Islet of Langerhans (tissue), 1 donor: Measurements from ENCODE around the gene LIMA1.
A peak's percentile ranks its signal among the peaks of the same experiment; 100 is the strongest.
"Not testable (repeated sequence)": the region's sequence is repeated elsewhere in the genome, so short reads cannot be mapped to it uniquely, and the experiment has no call there.

Experiments used
- FAIRE-seq: peaks from one replicate; lab custom pipeline; 2011; peaks lifted over from hg19 to GRCh38; lab: Jason Lieb, UNC

LIMA1 gene

DNA sequence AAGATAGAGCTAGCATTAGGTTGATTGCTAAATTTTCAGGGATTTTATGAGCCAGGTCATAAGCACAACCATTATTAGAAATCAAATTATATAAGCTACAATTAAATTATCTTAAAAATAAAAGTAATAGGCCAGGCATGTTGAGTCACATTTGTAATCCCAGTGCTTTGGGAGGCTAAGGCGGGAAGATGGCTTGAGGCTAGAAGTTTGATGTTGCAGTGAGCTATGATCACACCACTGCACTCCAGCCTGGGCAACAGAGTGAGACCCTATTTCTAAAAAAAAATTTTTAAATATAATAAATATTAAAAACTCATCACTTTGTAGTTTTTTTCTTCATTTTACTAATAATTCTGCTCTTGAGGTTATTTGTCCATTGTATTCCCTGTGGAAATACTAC, 1.9 kb upstream of the LIMA1 start:
- no peak for FAIRE-seq

DNA sequence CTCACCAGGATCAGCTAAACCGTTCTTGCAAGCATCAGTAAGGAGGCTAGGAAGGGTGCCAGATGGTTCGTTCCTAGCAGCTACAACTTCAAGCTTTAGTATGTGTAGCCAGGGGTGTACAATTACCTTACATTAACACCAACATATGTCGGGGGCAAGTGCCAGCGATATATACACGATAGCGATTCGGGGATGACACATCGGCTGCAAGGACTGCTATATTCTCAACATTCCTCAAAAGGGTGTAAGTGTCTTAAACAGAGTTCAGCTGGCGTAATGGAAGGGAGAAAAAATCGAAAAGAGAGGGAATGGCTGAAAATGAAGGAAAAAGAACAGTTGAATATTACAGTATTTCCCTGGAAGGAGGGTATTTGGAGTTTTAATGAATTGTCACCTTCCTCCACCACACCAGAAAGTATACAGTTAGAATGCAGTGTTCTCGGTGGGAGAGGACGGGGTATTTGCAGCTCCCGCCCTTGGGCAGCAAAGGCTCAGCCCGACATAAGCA, 545 bp downstream of the LIMA1 start:
- no peak for FAIRE-seq

DNA sequence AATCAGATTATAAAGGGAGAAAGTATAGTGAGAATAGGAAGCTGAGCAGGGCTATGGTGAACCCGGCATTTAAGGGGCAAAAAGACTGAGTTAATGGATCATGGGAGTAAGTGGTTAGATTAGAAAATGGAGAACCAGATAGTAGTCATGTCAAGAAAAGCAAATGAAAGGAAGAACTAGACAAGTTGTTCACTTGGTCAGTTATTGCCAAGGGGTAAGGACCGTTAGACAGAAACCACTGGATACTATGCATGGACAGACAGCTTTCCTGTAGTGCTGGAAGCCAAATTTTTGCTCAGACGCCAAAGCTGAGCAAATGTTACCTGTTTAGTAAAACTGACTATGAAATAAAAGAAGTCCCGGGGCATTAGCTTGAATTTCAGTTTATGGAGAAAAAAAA, 3.8 kb downstream of the LIMA1 start:
- no peak for FAIRE-seq

DNA sequence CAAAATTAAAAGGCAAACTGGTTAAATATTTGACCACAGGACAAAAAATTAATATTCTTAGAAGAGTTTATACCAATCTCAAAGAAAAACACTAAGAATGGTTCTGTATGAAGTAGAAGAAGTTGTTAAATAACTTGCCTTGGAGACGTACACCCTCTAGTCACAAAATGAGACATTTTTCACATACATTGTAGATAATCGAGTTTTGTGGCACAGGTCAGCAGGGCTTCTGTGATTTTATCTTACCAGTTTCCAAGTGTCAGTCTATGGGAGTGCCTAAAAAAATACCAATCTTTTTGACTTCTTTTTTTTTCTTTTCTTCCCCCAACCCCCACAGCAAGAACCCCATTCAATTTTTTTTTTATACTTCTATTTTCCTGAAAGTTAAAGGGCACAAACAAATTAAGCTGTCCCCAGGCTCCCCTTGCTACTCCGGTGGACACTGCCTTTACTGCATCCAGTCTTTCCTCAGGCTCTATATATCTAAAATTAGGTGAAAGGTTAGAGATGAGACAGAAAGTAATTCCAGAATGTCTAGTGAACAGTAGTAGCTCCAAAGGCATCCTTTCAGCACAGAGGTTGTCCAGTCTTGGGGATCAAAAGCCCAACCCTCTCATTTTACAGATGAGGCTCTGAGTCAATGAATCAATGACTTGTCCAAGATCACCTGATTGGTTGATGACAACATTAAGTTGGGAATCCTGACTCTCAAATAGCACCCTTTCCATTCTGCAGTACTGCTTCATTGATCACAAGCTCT, 6.2 kb downstream of the LIMA1 start:
- no peak for FAIRE-seq

DNA sequence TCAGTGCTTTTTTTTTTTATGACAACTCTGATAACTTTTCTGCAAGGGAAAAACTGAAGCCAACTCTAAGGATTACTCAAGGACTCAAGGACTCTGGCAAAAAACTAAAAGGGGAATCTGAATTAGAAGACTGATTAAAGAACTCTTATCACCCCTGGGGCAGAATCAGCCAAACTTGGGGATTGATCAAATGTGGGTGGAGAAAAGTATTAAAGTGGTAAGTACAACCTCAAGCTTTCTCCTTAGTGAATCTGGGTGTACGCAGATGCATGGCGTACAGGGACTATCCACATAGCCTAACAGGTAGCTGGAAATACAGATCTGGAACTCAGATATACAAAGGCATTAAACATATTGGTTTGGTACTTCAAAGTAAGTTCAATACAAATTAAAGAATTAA, 7.3 kb downstream of the LIMA1 start:
- no peak for FAIRE-seq

DNA sequence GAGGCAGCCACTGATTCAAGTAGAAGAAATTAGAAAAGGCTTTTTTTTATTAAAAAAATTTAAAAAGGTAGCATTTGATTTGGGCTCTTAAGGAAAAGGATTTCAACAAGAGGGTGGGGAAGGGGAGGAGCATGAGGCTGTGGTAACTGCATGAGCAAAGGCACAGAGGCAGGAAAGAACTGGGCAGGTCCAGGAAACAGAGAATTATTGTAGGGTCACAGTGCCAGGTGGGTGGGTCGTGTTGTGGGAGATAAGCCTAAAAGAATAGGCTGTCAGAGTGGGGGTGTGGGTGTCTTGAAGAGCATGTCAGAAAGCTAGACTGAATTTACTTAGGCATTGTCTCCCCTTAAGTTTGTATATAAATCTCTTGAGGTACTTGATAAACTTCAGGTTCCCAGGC, 7.8 kb downstream of the LIMA1 start:
- no peak for FAIRE-seq

DNA sequence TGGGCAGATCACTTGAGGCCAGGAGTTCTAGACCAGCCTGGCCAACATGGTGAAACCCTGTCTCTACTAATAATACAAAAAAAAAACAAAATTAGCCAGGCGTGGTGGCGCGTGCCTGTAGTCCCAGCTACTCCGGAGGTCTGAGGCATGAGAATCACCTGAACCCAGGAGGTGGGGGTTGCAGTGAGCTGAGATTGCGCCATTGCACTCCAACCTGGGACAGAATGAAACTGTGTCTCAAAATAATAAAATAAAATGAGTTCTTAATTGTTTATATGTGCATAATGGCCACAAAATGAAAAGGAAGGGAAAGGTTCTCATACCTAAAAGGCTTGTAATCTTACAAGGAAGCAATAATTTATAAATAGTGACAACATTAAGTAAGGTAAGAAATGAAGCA, 8.2 kb downstream of the LIMA1 start:
- FAIRE-seq, result not testable (repeated sequence)

DNA sequence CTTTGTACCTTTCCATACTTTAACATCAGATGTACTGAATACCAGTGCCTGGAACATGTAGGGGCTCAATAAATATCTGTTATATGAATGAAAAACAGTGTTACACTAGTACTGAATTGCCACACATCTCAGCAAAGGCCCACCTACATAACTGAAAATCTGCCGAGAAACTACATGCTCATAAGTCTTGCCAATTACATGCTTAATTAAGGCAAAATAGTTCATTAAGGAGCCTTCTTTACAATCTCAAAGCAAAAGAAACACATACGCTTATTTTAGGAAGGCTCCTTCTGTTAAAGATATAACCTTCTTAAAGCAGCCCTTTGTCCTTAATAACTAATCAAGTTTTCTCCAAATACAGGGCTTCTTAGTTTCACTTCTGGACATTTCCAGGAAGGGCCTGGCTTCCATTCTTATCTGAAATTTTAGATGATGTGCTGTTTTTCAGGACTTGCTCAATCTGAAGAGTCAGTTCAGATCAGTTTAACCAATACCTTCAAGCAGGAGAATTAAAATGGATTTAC, 11.5 kb downstream of the LIMA1 start:
- FAIRE-seq, result no peak

DNA sequence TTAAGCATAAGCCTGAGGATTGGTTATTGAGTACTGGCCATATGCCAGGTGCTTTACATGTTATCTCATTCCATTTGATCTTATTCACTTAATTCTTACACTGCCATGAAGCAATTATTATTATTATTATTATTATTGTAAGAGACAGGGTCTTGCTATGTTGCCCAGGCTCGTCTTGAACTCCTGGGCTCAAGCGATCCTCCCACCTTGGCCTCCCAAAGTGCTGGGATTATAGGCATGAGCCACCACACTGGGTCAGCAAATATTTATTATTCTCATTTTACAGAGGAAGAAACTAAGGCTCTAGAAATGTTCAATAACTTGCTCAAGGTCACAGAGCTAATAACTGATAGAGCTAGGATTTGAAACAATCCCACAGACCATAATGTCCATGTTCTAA, 14.8 kb downstream of the LIMA1 start:
- no peak for FAIRE-seq

DNA sequence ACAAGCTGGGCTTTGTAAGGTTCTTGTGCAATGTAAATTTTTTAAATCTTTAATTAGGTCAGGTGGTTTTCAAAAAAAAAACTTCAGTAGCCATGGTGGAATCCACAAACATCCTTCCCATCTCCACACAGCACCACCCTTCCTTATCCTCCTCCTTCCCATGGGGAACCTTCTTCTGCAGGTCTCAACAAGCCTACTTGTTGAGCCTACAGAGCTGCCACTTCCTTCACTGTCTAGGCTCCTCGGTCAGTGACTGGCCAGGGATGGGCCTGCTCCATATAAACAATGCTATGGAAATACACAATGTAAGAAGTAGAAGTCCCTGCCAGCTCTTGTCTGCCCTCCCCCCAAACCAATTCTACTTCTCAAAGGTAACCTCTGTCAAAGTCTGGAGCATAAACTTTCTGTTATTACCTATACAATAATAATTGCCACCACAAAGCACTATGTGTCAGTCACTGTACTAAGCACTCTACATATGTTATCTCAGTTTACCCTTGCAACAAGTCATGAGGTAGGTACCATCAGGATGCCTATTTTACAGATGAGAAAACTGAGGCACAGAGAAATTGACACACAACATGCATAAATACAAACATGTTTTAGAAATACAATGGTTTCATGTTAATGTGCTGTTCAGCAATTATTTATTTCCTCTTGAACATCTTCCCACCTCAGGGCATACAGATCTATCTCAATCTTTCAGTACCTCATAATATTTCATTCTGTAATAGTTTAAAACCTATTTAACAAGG, 17.4 kb downstream of the LIMA1 start:
- no peak for FAIRE-seq

DNA sequence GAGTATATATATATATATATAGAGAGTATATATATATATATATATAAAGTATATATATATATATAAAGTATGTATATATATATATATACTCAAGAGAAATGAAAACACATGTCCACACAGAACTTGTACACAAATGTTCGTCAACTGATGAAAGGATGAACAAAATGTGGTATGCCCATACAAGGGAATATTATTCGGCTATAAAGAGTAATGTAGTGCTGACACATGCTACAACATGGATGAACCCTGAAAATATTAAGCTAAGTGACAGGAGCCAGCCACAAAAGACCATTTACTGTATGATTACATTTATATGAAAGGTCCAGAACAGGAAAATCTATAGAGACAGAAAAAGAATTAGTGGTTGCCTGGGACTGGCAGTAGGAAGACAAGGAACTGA, 19.5 kb downstream of the LIMA1 start:
- no peak for FAIRE-seq

DNA sequence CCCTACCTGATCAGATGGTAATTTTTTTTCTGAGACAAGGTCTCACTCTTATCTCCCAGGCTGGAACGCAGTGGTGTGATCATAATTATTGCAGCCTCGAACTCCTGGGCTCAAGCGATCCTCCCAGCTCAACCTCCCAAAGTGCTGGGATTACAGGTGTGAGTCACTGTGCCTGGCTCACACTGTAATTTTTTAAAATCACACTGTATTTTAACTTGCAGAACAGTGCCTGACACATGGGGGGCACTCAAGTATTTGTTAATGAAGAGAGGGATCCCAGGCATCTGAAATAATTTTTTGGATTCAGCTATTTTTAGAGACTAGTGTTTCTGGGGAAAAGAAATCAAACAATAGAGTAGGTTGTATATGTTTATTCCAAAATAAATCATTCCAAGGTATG, 21.7 kb downstream of the LIMA1 start:
- FAIRE-seq, result no peak

DNA sequence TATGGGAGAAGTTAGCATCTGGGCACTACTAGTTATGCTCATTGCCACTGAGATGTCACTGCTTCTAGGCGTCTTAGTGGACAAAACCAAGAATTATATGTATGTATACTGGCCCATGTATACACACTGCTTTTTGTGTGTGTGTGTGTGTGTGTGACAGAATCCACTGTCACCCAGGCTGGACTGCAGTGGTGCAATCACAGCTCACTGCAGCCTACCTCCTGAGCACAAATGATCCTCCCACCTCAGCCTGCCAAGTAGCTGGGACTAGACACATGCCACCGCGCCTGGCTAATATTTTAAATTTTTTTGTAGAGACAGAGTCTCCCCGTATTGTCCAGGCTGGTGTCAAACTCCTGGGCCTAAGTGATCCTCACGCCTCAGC, 25.2 kb downstream of the LIMA1 start:
- no peak for FAIRE-seq

DNA sequence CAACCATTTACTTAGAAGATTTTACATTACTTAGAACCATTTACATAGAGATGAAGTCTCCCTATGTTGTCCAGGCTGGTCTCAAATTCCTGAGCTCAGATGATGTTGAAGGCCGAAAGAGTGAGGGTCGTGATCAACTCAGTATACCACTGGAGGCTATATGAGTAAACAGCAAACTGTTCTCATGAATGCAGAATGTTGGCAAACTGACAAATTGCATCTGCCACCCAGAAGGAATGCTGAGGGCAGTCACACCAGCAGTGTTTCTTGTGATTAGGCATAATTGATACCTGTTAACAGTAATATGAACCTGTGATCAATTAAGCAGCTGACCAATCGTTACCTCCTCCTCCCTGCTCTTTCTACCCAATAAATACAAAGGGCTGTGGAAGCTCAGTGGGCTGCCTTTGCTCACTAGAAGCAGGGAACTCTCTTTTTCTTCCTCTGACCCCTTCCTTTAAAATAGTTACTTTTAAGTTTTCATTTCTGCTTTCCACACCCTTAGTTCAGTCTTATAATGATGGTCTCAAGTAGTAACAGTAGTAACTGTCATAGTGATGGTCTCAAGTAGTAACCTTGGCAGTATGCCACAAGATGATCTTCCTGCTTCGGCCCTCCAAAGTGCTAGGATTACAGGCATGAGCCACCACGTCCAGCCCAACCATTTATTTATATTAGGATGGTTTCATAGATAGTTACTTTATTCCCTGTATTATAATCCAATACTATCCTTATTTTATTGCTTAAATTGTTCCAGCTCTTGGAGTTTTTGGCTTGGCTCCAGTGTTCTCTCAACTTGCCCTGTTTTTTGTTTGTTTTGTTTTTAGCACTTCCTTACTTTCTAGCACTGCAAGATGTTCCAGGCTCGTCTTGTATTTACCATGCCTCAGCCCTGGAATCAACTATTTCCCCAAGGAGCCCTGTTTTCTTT, 25.8 kb downstream of the LIMA1 start:
- FAIRE-seq, result no peak

DNA sequence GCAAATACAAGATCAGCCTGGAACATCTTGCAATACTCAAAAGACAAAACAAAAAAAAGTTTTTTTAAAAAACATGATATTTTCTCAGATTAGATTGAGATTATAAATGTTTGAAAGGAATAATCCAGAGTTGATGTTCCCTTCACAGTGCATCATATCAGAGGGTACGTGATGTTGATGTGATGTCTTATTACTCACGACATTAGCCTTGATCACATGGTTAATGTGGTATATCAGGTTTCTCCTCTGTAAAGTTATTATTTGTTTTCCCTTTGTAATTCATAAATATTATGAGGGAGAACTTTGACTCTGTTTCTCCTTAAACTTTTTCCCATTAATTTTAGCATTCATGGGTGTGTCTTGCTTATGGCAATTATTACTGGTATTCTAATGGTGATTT, 26.6 kb downstream of the LIMA1 start:
- FAIRE-seq, result no peak

DNA sequence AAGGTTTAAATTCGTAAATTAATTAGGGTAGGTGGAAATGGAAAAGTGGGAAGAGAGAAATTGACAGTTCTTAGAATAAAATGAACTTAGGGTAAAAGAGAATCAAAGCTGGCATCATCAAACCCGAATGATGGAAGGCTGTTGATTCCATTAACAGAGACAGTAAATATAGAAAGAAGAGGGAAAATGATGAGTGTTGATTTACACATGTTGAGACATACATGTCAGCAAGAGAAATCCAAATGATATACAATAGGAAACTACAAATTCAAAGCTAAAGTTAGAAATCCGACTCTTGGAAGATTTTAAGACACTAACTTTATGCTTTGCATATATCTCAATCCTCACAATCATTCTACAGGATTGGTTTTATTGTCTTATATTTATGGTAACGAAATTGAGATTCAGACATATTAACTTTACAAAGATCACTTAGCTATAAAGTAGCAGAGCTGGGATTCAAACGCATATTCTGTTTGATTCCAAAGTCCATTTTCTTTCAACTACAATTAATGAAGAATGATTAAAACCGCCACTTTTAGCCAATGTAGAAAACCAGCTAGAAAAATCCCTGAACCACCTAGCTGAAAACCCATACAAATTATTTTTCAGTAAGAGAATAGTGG, 30.2 kb downstream of the LIMA1 start:
- FAIRE-seq, result no peak

DNA sequence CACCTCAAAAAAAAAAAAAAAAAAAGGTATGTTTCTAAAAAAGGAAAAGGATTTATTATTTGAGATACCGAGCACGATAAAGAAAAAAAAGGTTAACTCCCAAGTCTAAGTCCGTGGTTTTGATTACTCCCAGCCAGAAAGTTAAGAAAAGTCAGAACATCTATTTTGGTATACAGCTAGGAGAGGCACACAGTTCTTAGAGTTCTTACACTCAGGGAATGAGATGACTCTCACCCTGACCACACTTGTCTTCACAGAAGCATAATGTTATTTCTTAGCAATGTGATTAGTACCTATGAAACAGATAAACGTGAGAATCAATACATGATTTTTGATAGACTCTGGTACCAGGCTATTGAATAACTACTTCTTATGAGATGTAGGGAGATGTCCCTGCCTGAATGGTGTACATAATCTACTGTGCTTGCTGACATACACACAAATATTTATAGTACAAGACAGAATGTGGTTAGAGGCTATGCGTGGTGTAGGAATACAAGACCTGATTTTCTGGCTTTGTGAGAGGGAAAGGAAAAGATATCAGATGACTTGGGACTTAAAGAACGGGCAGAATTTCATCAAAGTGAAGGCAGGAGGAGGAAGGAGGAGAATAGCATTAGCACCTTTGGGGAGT, 31.6 kb downstream of the LIMA1 start:
- no peak for FAIRE-seq

DNA sequence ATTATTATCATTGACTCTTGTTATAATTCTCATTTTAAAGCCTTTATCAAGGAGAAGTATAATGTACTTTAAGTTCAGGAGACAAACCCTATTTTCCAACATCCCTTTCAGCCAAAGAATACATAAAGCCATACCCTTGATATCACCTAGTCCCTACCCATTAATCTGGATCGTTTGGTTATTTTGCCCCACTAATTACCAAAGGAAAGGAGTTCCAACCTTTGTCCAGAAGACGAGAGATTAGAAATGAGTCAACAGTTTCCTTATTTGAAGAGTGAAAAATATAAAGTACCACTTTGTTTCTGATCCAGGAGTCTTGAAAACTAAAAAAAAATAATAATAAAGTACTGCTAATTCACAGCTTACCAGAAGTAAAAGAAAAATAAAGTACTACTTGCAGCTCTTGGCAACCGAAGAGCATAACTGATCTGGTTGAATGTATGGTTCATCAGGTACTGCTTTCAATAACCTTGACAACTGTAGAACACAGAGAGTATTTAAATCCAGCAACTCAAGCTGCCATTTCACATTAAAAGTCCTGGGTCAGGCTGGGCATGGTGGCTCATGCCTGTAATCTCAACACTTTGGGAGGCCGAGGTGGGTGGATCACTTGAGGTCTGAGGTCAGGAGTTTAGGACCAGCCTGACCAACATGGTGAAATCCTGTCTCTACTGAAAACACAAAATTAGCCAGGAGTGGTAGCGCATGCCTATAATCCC, 33.7 kb downstream of the LIMA1 start:
- FAIRE-seq, result peak; percentile 53

DNA sequence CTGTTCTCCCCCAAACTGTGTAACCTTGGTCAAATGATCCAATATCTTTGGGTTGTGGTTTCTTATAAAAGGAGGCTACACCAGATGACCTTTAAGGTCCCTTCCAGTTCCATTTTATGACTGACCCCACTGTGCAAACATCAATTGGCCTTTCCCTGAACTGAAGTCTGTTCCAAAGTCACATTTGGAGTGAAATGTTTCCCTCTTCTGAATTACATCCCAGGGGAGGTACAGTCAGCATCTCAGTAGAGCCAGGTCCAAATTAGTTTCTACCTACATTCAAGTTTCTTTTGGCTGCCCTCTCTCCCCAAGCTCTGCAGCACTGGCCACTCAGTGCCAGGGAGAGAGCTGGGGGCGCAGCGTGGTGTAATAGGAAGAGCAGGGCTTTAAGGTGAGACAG, 34.4 kb downstream of the LIMA1 start:
- FAIRE-seq, result no peak

DNA sequence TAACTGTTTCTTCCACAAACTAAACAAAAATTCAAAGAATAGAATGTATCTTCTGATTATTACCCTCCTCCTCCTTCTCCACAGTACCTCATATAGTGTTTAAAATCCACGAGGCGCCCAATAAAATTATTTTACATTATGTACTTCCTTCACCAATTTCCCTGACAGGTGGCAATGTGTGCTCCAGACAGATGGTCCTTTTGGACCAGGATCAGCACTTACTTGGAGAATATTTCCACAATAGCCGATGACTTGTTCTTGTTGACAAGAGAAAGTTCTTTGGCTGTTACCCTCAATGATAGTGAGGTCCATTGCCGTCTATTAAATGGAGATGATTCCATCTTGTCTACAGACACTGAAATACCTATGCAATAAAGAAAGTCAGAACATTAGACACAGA, 34.9 kb downstream of the LIMA1 start:
- FAIRE-seq, result no peak

DNA sequence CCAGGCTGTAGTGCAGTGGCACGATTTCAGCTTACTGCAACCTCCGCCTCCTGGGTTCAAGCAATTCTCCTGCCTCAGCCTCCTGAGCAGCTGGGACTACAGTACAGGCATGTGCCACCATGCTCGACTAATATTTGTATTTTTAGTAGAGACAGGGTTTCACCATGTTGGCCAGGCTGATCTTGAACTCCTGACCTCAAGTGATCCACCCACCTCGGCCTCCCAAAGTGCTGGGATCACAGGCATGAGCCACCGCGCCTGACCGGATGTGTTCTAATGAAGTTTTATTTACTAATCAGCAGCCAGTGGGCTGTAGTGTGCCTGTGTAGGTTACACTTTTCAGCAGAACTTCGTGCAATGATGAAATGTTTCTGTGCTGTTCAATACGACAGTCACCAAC, 35.7 kb downstream of the LIMA1 start:
- FAIRE-seq, result not testable (repeated sequence)
